ENCODE results near the gene LAMA2. TPM values are rescaled to one million over a fixed set of nuclear protein-coding genes. Genes with fewer than 3 reads are reported as not detected.

LAMA2 gene
- total RNA-seq, 2 donors from 2014 or later = 91.5 to 139 TPM

DNA sequence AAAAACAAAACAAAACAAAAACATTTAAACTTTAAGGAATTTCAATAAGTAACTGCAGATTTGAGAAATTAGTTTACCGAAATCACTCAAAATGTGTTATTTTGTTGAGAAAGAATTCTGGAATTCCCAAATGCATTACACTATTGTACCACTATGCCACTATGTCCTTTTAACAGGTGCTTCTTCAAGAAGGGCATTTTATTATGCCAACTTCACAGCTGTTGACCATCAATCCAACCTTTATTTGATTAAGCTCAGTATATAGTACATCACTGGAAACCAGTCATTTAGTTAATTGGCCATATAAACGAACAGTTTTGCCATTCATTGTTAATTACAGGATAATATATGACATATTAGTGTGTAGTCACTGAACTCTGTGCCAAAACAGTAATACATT, 605.4 kb downstream of the LAMA2 start:
- intact Hi-C loops (cut with DNase I) = no loop called here
- DNase-seq (ENCODE audit: low spot score) = no peak

DNA sequence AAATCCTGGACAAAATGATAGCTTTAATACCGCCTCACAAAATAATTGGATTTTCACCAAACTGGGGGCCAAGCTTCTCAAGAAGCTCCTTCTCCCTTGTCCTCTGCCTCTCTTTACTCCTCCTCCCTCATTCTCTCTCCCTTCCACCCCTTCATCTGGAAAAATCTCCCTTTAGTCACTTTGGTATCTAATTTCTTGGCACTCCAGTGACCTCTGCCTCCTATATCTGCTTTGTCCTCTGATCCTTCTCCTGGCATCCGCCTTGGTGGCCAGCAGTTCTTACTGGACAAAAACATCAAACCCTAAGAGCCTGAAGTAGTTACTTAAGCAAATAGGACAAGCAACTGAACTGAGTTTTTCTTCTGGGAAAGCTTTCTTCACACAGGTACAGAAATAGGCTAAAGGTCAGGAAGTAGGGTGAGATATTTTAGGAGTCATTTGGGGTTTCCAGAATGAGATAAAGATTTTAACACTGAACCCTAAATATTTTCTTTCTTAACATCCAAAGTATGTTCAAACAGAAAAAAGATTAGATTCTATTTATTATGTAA, 606.4 kb downstream of the LAMA2 start:
- intact Hi-C loops (cut with DNase I) = no loop called here
- DNase-seq (ENCODE audit: low spot score) = no peak

DNA sequence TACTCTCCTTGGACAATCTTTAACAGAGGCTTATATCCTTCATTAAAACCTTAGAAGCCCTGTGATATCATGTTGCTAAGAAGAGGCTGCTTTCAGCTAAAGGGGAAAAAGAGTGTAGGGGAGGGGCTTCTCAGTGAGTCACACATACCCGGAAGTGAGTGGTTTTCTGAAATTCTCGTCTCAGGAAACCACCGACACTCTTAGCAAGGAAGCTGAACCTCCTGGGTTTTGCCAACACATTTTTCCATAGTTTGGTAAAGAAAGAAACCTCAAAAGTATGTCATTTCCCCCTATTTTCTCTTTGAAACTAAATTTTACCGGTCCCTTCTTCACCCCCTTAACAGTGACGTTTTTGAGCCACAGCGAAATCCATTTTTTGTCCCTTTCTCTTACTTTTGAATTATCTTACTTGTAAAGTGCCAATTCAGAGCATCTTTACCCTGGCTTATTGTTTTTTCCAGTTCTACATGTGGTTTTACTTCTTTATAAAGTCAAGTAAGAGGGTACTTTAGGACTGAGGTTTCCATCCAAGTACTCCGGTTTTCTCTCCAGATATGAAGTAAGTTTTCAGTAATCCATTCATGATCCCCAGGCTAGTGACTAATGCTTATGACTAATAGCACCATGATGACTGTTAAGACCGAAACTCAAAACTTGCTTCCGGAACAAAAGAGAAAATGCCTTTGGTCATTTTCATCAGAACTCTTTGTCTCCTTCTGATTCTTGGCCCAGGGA, 607.8 kb downstream of the LAMA2 start:
- DNase-seq (ENCODE audit: low spot score) = no peak
- intact Hi-C loops (cut with DNase I) = no loop called here

DNA sequence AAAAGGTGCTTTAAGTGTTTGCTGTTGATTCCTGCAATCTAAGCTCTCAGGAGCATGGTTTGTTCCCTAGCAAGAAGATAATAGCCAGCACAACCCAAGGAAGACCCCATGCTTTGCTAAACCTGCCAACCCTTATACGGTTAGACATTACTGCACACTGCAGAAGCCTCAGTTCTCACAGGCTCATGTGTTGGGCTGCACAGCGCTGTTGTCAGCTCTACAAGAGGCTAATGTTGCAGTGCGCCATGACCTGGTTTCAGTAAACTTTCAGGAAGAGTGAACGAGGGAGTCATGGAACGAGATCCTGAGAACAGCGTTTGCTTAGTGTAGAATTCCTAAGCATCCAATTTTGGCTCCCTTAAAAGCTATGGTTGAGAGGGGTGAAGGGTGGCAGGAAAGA, 608.5 kb downstream of the LAMA2 start:
- intact Hi-C loops (cut with DNase I) = no loop called here
- no peak for DNase-seq (ENCODE audit: low spot score)

DNA sequence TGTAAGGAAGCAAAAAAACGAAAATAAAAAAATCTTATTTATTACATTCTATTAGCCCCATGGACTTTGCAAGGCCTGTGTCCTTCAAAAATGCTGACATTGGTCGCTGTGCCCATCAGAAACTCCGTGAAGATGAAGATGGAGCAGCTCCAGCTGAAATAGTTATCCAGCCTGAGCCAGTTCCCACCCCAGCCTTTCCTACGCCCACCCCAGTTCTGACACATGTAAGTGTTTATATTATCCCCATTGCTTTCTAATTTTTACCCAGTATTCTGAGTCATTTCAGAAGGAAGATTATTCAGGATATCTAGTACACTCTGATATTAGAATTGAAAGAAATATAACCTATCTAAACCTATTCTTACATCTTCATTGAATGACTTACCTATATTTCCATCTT, 609.3 kb downstream of the LAMA2 start:
- no peak for DNase-seq (ENCODE audit: low spot score)
- intact Hi-C loops (cut with DNase I) = no loop called here

DNA sequence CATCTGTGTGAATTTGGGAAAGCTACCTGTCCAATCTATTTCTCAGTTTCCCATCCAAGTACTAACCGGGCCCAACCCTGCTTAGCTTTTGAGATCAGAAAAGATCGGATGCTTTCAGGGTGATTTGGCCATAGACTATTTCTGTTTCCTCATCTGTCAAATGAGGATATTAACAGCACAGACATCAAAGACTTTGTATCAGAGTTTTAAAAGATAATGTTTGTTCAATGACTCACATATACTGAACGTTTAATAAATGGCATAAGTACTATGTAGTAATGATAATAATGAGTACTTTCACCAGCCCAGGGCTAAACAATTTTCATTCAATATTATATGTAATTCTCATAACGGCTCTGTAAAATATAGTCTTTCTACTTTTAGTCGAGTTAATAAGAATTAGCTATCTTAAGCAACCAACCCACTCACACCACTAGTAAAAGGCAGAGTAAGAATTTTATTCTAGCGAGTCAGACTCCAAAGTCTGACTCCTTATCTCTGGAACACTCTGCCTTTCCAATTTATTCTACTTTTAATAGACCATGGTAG, 610.5 kb downstream of the LAMA2 start:
- intact Hi-C loops (cut with DNase I) = no loop called here
- no peak for DNase-seq (ENCODE audit: low spot score)

DNA sequence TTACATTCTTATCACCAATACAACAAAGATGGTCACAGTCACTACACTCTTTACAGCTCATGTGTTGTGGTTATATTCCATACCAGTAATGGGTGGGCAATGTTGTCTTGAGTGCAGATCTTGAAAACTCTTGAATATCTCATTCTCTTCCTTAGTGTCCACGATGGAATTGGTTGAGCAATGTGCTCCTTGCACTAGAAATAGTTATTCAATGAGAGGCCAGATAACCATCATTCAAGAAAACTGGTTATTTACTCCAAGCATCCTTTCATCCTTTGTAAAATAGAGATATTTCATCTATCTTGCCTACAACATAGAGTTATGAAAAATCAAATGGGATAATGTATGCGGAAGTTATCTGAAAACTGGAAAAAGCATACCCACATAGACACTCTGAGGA, 611.2 kb downstream of the LAMA2 start:
- no peak for DNase-seq (ENCODE audit: low spot score)
- intact Hi-C loops (cut with DNase I) = no loop called here

DNA sequence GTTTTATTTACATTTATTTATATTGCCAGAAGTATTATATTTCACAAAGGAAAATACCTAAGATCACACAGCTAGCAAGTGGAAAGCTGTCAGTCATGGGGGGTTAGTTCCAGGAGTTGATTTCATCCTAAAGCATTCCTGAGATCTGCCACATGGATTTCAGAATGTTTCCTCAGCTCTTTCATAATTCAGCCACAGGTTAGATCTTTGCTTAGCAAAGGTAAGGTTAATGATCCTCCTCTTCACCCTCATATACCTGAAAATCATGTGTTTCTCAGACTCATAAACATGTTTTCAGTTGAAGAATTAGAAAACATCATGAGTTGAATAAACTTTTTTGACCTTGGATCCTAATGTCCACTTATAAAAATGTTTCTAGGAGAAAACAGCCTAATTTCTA, 611.6 kb downstream of the LAMA2 start:
- intact Hi-C loops (cut with DNase I) = no loop called here

DNA sequence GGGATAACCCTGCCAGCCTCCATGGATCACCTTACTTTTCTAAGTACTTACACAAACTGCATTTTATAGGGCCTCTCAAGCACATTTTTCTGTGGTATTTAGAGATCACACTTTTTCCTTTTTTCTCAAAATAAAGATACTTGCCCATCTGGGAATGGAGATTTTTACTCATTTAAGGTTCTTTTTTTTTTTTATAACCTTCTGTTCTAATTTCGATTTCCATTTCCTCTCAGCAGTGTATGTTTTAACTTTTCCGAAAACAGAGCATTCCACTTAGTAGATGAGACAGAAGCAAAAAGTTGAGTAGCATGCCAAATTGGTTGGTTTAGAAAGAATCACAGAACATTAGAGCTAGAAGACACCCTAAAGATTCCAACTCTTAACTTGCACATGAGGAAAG, 612.7 kb downstream of the LAMA2 start:
- intact Hi-C loops (cut with DNase I) = no loop called here
- no peak for DNase-seq (ENCODE audit: low spot score)

More for the DNA sequence above, 611.6 kb downstream of the LAMA2 start:
- DNase-seq (ENCODE audit: low spot score) = no peak

DNA sequence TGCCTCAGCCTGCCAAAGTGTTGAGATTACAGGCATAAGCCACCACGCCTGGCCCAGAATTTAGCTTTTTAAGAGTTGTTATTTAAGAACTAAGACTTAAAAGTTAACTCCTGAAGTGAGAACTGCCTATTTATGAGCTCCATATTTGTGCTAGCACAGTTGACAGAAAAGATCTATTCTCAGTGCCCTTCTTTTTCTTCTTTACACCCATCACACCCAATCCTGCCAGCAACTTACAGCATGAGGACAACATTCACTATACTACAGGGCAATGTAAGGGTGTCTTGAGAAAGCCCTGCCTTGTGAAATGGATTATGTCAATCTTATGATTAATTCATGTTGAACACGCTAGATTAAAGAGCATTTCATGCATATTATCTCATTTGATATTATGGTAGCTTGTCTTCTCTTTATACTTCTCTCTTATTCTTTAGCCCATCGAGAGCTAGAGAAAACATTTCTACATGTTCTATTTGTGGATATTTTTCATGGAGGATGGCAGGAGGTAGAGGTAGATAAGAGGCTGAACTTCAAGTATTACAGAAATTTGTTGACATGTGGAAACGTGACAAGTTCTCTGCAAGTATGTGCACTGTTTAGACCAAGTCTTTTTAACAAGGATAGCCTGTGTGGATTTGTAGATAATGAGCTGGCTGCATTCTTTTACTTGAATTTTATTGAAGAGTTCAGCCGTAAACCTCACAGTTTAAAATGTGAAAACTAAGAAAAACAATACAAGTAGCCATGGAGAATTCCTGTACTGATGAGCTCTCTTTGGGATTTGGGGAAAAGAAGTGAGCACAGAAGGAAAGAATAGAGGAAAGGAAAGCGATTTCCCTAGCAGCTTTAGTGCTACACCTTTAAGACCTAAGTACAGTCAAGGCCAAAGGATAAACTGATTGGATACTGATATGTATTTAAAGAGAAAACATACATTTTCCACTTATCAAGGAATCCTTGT, 614.8 kb downstream of the LAMA2 start:
- intact Hi-C loops (cut with DNase I) = loop anchor here in 1 of 2 donors (1.0 kb wide), 1 partner anchor 37 kb away; no protein-coding TSS in a partner anchor
- DNase-seq (ENCODE audit: low spot score) = no peak

DNA sequence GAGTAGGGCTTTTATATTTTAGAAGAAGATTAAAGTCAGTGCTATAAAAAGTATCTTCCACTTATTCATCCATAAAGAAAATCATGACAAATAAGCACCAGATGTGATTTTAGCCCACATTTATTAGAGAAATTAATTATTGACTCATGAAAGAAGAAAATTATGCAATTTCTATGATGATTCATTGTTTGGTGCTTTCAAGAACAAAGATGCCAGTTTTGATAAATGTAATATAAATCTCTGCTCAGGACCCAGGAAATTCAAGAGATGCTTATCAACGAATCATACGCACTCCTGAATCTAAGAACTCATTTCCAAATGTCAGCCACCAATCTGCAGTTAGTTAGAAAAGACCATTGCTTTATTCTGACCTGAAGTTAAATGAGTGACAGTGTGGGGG, 615.6 kb downstream of the LAMA2 start:
- DNase-seq (ENCODE audit: low spot score) = no peak
- intact Hi-C loops (cut with DNase I) = no loop called here

DNA sequence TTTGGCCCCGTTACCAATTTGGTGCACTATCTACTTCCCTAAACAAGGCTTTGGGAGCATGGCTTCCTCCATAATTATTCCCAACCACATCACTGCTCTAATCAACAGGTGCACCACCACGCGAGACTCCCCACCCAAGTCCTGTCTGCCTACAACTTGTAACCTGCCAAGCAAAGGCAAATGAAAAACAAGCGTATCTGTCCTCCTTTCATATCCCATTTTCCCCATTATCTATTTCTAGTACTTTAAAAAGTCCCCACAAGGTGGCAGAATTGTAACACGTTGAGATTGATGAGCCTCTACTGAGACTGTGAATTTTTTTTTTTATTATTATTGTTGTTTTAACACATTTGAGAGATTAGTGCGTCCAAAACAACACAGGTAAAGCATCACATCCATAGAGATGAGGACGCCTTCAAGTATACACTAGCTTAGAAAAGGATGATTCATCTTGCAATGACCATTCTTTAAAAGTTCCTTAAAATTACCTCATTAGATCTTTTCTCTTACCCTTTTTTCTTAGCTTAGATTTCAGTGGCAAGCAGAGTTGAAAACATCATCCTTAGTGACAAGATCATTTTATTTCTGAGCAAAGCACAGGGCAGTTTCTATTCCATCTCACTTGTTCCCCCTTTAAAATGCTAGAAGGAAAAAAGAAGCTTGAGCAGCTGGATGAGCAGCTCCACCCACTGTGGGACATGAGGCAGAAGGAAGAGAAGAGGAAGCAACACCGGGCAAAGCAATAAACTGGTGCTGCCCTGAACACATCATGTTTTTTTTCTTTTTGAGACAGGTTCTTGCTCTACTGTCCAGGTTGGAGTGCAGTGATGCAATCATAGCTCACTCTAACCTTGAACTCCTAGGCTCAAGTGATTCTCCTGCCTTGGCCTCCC, 616.3 kb downstream of the LAMA2 start:
- no peak for DNase-seq (ENCODE audit: low spot score)
- intact Hi-C loops (cut with DNase I) = no loop called here

DNA sequence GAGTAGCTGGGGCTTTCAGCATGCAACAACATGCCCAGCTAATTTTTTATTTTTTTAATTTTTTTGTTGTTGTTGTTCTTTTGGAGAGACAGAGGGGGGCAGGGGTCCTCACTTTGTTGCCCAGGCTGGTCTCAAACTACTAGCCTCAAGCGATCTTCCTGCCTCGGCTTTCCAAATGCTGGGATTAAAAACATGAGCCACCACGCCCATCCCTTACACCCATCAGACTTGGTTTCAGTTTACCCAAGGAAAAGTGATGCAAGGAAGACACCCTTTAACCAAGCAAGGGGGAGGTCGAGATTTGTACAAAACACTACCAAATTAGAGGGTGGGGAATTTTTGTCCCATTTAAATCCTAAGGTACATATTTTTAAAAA, 616.9 kb downstream of the LAMA2 start:
- intact Hi-C loops (cut with DNase I) = no loop called here
- no peak for DNase-seq (ENCODE audit: low spot score)

DNA sequence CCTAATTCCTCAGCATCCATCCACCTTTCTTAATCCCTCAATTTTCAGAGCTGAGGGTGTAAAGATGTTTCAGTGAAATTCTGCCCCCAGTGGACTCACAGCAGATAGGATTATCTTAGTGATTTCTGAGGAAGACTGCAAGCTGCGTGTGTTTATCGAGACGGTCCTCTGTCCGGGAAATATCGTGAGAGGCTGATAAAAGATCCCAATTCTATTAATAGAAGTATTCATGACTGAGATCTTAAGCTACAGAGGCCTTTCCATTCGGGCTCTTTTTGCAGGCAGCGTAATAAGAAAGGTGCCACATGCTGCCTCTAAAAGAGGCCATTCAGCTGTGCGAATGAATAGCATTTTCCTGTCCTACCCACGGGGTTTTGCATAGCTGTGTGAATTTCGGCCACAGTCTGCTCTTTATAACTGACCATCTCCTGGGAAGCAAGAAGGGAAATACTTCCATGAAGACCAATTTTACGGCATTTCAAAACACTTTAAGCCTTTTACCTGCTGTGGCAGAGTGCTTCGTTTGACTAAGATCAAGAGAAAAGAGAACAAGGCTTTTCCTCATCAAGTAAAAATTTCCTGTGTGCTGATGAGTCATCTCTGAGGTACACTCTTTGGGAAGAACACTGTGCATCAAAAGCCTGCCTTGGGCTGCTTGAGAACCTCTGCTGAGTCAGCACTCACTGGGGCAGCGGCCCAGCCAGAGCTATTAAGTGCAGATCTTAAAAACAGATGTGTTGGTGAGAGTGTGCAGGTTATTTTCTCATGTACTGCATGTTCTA, 618.2 kb downstream of the LAMA2 start:
- no peak for DNase-seq (ENCODE audit: low spot score)
- intact Hi-C loops (cut with DNase I) = no loop called here

DNA sequence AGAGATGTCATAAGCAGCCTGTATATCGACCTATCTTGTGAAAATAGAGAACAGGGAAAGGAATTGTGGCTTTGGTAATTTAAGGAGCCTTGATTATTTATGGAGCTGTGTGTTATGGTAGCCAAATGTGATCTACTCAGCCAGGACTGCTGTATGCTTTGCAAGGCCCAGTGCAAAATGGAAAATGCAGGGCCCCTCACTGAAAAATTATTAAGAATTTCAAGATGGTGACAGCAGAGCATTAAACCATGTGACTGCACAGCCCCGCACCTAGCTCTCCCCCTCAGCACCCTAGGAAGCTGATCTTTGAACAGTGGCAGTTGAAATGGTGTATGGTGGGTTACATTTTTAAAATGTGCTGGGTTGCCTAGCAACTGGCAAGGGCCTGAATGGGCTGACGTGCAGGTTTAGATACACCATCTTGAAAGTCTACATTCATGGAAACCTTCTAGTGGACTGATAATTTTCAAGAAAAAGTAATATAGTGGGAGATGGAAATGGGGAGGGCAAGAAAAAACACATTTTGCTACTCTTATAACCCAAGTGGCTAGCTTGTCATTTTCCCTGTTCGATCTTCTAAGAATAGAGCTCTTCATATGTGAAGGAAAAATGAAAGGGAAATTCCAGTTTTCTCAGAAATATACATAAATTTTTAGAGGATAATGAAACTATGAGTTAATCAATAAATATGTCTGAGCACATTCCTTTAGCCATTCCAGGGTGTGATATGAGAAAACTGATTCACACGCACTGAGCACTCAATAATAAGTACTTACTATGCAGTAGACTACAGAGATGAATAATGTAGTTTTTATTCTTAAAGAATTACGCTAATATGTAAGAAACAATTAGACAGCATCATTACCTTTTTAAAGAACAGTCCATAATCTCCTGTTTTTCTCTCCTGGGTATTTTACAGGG, 619.1 kb downstream of the LAMA2 start:
- intact Hi-C loops (cut with DNase I) = no loop called here
- no peak for DNase-seq (ENCODE audit: low spot score)

DNA sequence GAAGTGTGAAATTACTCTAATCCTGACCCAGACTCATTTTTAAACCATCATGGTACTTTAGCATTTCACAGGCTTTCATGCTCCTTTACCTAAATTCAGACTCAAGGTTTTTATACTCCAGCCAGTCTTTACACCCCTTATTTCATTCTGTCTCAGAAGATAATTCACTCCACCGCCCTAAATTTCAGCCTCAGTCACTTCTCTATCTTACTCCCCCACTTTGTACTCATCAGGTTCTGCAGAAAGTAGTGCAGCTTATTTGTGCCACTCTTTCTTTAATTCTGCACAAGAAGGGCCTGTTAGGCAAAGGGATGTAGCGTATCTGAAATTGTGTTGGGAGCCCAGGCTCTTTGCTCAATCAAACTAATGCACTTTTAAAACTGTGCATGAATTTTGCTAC, 621.5 kb downstream of the LAMA2 start:
- intact Hi-C loops (cut with DNase I) = no loop called here
- no peak for DNase-seq (ENCODE audit: low spot score)

DNA sequence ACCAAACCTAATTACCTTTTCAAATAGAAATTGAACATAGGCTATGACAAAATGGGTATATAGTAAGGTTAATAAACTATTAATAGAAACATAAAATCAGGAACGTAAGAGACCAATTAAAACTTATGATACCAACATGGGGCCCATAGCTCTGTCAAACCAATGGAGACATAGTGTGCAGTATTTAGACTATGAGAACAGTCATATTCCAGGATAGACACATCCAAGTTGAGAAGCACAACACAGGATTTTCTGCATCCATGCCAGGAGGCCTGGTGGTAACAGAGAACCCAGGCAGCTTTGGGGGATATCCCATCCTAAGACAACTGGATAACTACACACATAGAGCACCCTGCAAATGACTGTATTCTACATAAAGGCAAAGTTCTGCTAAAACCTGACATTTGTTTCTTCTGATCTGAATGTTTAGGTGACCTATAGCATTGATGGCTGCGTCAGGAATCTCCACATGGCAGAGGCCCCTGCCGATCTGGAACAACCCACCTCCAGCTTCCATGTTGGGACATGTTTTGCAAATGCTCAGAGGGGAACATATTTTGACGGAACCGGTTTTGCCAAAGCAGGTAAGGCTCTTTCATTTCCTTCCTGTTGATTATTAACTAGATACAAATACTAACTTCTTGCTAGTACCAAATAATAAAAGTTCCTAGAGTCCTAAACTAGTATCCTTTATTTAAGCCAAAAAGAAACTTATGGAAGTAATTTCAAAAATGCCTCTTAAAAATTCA, 624.3 kb downstream of the LAMA2 start:
- no peak for DNase-seq (ENCODE audit: low spot score)
- intact Hi-C loops (cut with DNase I) = no loop called here

Data from posterior vena cava (tissue), 2 donors.